Breast epithelium (tissue), 4 donors: Measurements from ENCODE around the gene ZNRF3. TPM values are rescaled to one million over a fixed set of nuclear protein-coding genes. Genes with fewer than 3 reads are reported as not detected.
A peak's percentile ranks its signal among the peaks of the same experiment; 100 is the strongest.

Experiments used
- DNase-seq, 2 donors: peaks; one replicate each; pipeline ENCODE4 v3.0.0-alpha.2; 2019; ENCODE audit warnings: low spot score in 2 of 2
- H3K27ac ChIP-seq, 2 donors: fragments of 200-600 bp; sonication (generic) in 1 of 2; one replicate each; pipeline ENCODE4 v1.5.1; 2016 to 2019; ENCODE audit warnings: mild to moderate bottlenecking in 1 of 2
- H3K27me3 ChIP-seq, 2 donors: fragments of 200-600 bp; sonication (generic) in 1 of 2; one replicate each; pipeline versions ENCODE4 v1.5.1 to v1.6.0; 2017 to 2019; ENCODE audit warnings: control low read depth in 1 of 2, mild to moderate bottlenecking in 1 of 2
- H3K36me3 ChIP-seq: fragments of 200-600 bp; one replicate; pipeline ENCODE4 v1.5.1; 2019
- H3K4me1 ChIP-seq, 2 donors: fragments of 200-600 bp; sonication (generic); one replicate each; pipeline ENCODE4 v1.5.1; 2016 to 2019; ENCODE audit warnings: control low read depth in 1 of 2
- H3K4me3 ChIP-seq, 3 donors: fragments of 200-600 bp; sonication (generic); 1 replicate in 2 of 3; 2 replicates in 1 of 3; pipeline ENCODE4 v1.5.1; 2016 to 2019; ENCODE audit warnings: mild to moderate bottlenecking in 3 of 3, moderate library complexity in 2 of 3
- H3K9me3 ChIP-seq, 2 donors: fragments of 200-600 bp; sonication (generic) in 1 of 2; one replicate each; pipeline ENCODE4 v1.5.1; 2016 to 2019; ENCODE audit warnings: control low read depth in 1 of 2
- POLR2A ChIP-seq: fragments of 450-650 bp; IDR thresholded peaks from one replicate; pipeline ENCODE4 v1.6.1; 2016; ENCODE audit warnings: antibody characterized with exemption, mild to moderate bottlenecking, moderate library complexity
- POLR2AphosphoS5 ChIP-seq, 3 donors: sonication (generic); formaldehyde crosslinking; IDR thresholded peaks; one replicate each; pipeline ENCODE4 v1.6.1; 2017; ENCODE audit warnings: antibody characterized with exemption in 3 of 3
- intact Hi-C: fragments of 100-400 bp; cut with DNase I; formaldehyde crosslinking; loops from one replicate; pipeline ENCODE4 v1.15.1; 2023; ENCODE audit warnings: low total_unique reads
- total RNA-seq, 3 donors: library from RNA; depleted of rRNA; stranded (reverse); fragments of >200 nt; gene quantifications; one replicate each; pipeline ENCODE4 v1.1.0, GENCODE V29; 2016
- TF ChIP-seq, protein P1 (sequence below), 3 donors: fragments of 450-650 bp; IDR thresholded peaks; one replicate each; pipeline ENCODE4 v1.5.1; 2016 to 2017; ENCODE audit warnings: antibody characterized with exemption in 3 of 3, mild to moderate bottlenecking in 3 of 3, moderate library complexity in 3 of 3

The ZNRF3 gene
- total RNA-seq, 3 donors from 2014 or later = 6.9 to 7.9 (median 6.9) TPM

DNA sequence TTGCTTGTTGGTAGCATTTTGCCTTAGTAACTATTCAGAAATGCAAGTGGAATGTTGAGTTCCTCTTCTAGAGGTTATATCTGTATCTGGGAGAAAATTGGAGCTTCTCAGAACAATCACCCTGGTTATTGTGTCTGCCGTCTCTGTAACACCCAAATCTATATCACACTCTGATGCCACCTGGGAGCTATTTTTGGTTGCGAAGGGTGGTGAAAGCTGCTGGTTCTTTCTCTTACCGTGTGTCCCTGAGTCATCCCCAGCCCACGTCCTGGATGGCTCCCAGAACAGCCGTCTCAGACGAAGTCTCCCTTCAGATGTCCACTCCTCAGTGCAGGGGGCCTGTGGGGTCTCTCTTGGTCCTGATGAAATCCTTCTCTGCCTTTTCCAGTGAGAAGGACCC is 94.8 kb downstream of the ZNRF3 start:
- Histone ChIP-seq H3K27ac (no peak overlapping the region), H3K4me1 (no peaks in the 10 kb centered on the region), H3K27me3 (no peaks in the 10 kb centered on the region), H3K9me3 (no peaks in the 10 kb centered on the region), H3K4me3 (peak overlapping the region in 2 of 3 donors; percentile 34 to 52), H3K36me3 (no peaks in the 10 kb centered on the region)
- TF ChIP-seq, protein P1, sequence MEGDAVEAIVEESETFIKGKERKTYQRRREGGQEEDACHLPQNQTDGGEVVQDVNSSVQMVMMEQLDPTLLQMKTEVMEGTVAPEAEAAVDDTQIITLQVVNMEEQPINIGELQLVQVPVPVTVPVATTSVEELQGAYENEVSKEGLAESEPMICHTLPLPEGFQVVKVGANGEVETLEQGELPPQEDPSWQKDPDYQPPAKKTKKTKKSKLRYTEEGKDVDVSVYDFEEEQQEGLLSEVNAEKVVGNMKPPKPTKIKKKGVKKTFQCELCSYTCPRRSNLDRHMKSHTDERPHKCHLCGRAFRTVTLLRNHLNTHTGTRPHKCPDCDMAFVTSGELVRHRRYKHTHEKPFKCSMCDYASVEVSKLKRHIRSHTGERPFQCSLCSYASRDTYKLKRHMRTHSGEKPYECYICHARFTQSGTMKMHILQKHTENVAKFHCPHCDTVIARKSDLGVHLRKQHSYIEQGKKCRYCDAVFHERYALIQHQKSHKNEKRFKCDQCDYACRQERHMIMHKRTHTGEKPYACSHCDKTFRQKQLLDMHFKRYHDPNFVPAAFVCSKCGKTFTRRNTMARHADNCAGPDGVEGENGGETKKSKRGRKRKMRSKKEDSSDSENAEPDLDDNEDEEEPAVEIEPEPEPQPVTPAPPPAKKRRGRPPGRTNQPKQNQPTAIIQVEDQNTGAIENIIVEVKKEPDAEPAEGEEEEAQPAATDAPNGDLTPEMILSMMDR (IDR thresholded peaks at IDR 0.05) = no peak
- TF ChIP-seq POLR2A (no peak), POLR2AphosphoS5 (IDR thresholded peaks at IDR 0.05) (no peak)
- DNase-seq = no peak
- intact Hi-C loops = no loop called here

DNA sequence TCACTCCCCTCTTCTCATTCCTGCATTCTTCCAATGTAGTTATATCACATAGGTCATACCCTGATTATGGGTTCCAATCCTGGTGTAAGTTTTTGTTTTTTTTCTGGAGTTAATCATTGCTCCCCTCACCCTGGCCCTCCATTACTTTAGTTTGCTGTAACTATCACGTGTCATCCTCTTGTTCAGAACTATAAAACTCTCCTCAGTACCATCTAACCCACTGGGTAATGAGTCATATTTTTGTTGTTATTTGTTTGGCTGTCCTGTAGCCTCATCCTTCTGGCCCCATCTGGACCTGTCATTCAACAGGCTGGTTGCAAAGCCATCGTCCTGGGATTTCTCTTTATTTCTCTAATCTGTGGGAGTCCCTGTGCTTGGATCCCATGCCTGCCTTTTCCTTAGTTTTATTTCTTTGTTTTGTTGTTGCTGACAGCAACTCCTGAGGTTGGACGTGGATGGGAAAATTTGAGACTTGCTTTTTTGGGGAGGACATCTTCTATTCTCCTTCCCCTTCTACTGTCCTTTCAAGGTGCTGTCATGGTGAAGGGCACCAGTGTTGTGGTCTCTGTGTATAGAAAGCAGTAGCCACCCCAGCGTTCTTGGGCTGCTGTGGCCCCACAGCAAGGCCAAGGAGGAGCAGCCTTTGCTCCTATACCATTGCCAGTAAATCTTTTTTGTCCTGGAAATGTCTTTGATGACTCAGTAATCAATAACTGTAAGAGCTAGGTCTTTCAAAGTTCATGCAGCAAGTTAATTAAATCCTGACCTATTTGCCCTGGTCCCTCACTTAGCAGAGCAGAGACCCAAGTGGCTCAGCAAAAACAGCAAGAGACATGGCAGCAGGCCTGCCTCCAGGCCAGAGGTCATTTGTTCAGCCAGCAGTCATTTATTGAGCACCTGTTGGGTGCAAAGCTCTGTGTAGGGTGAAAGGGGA is 95.8 kb downstream of the ZNRF3 start:
- H3K27me3 ChIP-seq = no peaks in the 10 kb centered on the region
- intact Hi-C loops = no loop called here
- H3K4me3 ChIP-seq = no peak overlapping the region
- no peak overlapping the region for H3K27ac ChIP-seq
- no peaks in the 10 kb centered on the region for H3K9me3 ChIP-seq
- TF ChIP-seq POLR2AphosphoS5 (IDR thresholded peaks at IDR 0.05) (no peak), POLR2A (no peak)
- TF ChIP-seq, protein P1 (IDR thresholded peaks at IDR 0.05) = no peak
- no peak for DNase-seq
- H3K36me3 ChIP-seq = no peaks in the 10 kb centered on the region
- H3K4me1 ChIP-seq = no peaks in the 10 kb centered on the region

DNA sequence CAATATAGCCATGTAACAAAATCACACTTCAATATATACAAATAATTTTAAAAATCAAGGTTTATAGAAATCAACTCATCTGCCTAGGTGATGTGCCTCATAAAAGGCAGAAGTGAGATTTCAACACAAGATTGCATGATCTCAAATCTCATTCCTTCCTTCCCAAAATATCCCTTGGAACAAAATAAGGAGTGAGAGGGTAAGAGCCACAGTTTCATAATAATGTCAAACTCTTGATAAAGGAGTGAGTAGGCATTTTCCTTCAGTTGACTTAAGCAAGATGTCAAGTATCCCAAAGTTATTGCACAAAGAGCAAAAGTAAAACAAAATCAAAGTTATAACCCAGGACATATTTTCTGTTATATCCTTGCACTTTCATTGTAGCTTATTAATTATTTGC is 97.0 kb downstream of the ZNRF3 start:
- Histone ChIP-seq H3K9me3 (no peaks in the 10 kb centered on the region), H3K36me3 (no peaks in the 10 kb centered on the region), H3K27me3 (no peaks in the 10 kb centered on the region), H3K4me3 (no peak overlapping the region), H3K4me1 (peaks cover 0 to 6% of the 10 kb centered on the region in 2 donors), H3K27ac (no peak overlapping the region)
- no peak for TF ChIP-seq POLR2AphosphoS5 (IDR thresholded peaks at IDR 0.05)
- TF ChIP-seq, protein P1 (IDR thresholded peaks at IDR 0.05) = no peak
- no peak for TF ChIP-seq POLR2A
- intact Hi-C loops = no loop called here
- DNase-seq = no peak

DNA sequence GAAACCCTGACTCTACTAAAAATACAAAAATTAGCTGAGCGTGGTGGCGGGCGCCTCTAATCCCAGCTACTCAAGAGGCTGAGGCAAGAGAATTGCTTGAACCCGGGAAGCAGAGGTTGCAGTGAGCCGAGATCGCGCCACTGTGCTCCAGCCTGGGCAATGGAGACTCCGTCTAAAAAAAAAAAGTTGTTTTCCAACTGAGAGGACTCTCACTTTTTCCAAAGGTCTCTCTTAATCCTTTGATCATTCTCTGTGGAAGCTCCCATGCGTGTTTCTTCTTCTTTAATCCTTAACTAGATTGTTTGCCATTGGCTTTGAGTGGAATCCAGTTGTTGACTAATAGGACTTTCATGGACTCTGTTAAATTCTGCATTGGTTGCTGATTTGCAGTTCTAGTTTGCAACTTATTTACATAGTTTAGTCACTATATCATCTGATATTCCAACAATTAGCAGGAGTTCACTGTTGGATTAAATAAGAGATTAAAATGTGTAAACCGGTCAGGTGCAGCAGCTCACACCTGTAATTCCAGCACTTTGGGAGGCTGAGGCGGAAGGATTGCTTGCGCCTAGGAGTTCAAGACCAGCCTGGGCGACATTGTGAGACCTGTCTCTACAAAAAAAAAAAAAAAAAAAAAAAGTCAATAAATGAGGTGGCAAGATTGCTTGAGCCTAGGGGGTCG is 98.6 kb downstream of the ZNRF3 start:
- Histone ChIP-seq H3K9me3 (peaks cover 0 to 6% of the 10 kb centered on the region in 2 donors), H3K36me3 (no peaks in the 10 kb centered on the region), H3K27me3 (no peaks in the 10 kb centered on the region), H3K4me3 (no peak overlapping the region), H3K4me1 (peaks cover 0 to 6% of the 10 kb centered on the region in 2 donors), H3K27ac (no peak overlapping the region)
- intact Hi-C loops = no loop called here
- no peak for DNase-seq
- TF ChIP-seq POLR2AphosphoS5 (IDR thresholded peaks at IDR 0.05) (no peak), POLR2A (no peak)
- TF ChIP-seq, protein P1 (IDR thresholded peaks at IDR 0.05) = no peak

DNA sequence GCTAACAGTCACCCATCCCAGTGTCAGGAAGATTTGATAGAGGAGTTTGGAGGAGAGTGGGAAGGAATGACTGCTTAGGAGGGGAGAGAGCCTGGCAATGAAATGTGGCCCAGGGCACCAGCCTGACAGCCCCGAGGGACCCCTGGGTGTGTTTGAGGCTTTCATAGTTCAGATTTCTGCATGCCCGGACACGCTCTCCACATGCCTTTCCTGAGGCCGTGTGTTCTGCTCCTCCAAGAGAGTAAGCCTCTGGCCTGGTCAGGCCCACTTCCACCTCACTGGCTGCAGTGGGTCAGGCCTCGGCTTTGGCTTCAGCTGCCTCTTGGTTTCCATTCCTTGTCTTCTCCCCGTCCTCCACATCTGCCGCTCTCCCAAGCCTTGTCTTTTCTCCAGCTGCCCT is 99.8 kb downstream of the ZNRF3 start:
- no peak for TF ChIP-seq POLR2A
- TF ChIP-seq POLR2AphosphoS5 (IDR thresholded peaks at IDR 0.05) = no peak
- TF ChIP-seq, protein P1 (IDR thresholded peaks at IDR 0.05) = no peak
- Histone ChIP-seq H3K27ac (no peak overlapping the region), H3K27me3 (no peaks in the 10 kb centered on the region), H3K9me3 (peaks cover 0 to 6% of the 10 kb centered on the region in 2 donors), H3K4me3 (no peak overlapping the region), H3K36me3 (no peaks in the 10 kb centered on the region), H3K4me1 (peaks cover 0 to 6% of the 10 kb centered on the region in 2 donors)
- DNase-seq = no peak
- intact Hi-C loops = no loop called here
